Measurements from ENCODE around the gene MFSD11.
"Not testable (repeated sequence)": the region's sequence is repeated elsewhere in the genome, so short reads cannot be mapped to it uniquely, and the experiment has no call there.

The MFSD11 gene

GRCh38 chr17:76801706-76802105 is 63.8 kb downstream of the MFSD11 start:
- no peak for DNase-seq (ENCODE audit: low read depth)
- TF ChIP-seq CTCF (IDR thresholded peaks at IDR 0.05; ENCODE audit: low read depth, low read length, missing control alignments) = no peak
- no peak overlapping the region for H3K4me3 ChIP-seq (ENCODE audit: low read depth, low read length)
- in situ Hi-C loops (cut with HindIII; ENCODE audit: low sequenced_read_pairs) = no loop called here

GRCh38 chr17:76805319-76805718 is 67.4 kb downstream of the MFSD11 start:
- TF ChIP-seq CTCF (IDR thresholded peaks at IDR 0.05; ENCODE audit: low read depth, low read length, missing control alignments) = no peak
- DNase-seq (ENCODE audit: low read depth) = no peak
- in situ Hi-C loops (cut with HindIII; ENCODE audit: low sequenced_read_pairs) = no loop called here
- no peak overlapping the region for H3K4me3 ChIP-seq (ENCODE audit: low read depth, low read length)

GRCh38 chr17:76806151-76806550 is 68.2 kb downstream of the MFSD11 start:
- in situ Hi-C loops (cut with HindIII; ENCODE audit: low sequenced_read_pairs); H3K4me3 ChIP-seq (ENCODE audit: low read depth, low read length); DNase-seq (ENCODE audit: low read depth): not testable (repeated sequence)

GRCh38 chr17:76806767-76807166 is 68.8 kb downstream of the MFSD11 start:
- DNase-seq (ENCODE audit: low read depth); in situ Hi-C loops (cut with HindIII; ENCODE audit: low sequenced_read_pairs); H3K4me3 ChIP-seq (ENCODE audit: low read depth, low read length): not testable (repeated sequence)

- DNase-seq (ENCODE audit: low read depth) = no peak
- no peak for TF ChIP-seq CTCF (IDR thresholded peaks at IDR 0.05; ENCODE audit: low read depth, low read length, missing control alignments)
- in situ Hi-C loops (cut with HindIII; ENCODE audit: low sequenced_read_pairs) = no loop called here
- no peak overlapping the region for H3K4me3 ChIP-seq (ENCODE audit: low read depth, low read length)
Measured at GRCh38 chr17:76808326-76808725, 70.4 kb downstream of the MFSD11 start.

- in situ Hi-C loops (cut with HindIII; ENCODE audit: low sequenced_read_pairs) = no loop called here
Measured at GRCh38 chr17:76810956-76811355, 73.0 kb downstream of the MFSD11 start.

GRCh38 chr17:76811834-76812233 is 73.9 kb downstream of the MFSD11 start:
- no peak overlapping the region for H3K4me3 ChIP-seq (ENCODE audit: low read depth, low read length)
- TF ChIP-seq CTCF (IDR thresholded peaks at IDR 0.05; ENCODE audit: low read depth, low read length, missing control alignments) = no peak
- in situ Hi-C loops (cut with HindIII; ENCODE audit: low sequenced_read_pairs) = no loop called here
- DNase-seq (ENCODE audit: low read depth) = no peak

More at GRCh38 chr17:76810956-76811355, 73.0 kb downstream of the MFSD11 start:
- no peak for DNase-seq (ENCODE audit: low read depth)
- TF ChIP-seq CTCF (IDR thresholded peaks at IDR 0.05; ENCODE audit: low read depth, low read length, missing control alignments) = no peak
- no peak overlapping the region for H3K4me3 ChIP-seq (ENCODE audit: low read depth, low read length)

GRCh38 chr17:76812263-76812662 is 74.3 kb downstream of the MFSD11 start:
- DNase-seq (ENCODE audit: low read depth) = no peak
- in situ Hi-C loops (cut with HindIII; ENCODE audit: low sequenced_read_pairs) = no loop called here
- H3K4me3 ChIP-seq (ENCODE audit: low read depth, low read length) = no peak overlapping the region

More at GRCh38 chr17:76812263-76812662, 74.3 kb downstream of the MFSD11 start:
- no peak for TF ChIP-seq CTCF (IDR thresholded peaks at IDR 0.05; ENCODE audit: low read depth, low read length, missing control alignments)
